Tibial artery (tissue), 4 donors: ENCODE results near the gene ZC3H13.

Experiments used
- DNase-seq, 2 donors: peaks; one replicate each; pipeline ENCODE4 v3.0.0-alpha.2; 2019
- H3K27ac ChIP-seq, 2 donors: fragments of 200-600 bp; sonication (generic) in 1 of 2; 1 replicate in 1 of 2; 2 replicates in 1 of 2; pipeline ENCODE4 v1.5.1; 2018 to 2019; ENCODE audit warnings: mild to moderate bottlenecking in 1 of 2
- H3K27me3 ChIP-seq, 2 donors: fragments of 200-600 bp; sonication (generic) in 1 of 2; one replicate each; pipeline versions ENCODE4 v1.5.1 to v1.6.0; 2016 to 2019
- H3K36me3 ChIP-seq, 3 donors: fragments of 200-600 bp; sonication (generic) in 2 of 3; one replicate each; pipeline ENCODE4 v1.5.1; 2016 to 2019; ENCODE audit warnings: mild to moderate bottlenecking in 2 of 3
- H3K4me1 ChIP-seq, 4 donors: fragments of 200-600 bp; sonication (generic) in 2 of 4; 1 replicate in 3 of 4; 2 replicates in 1 of 4; pipeline ENCODE4 v1.5.1; 2016 to 2019
- H3K4me3 ChIP-seq, 2 donors: fragments of 200-600 bp; sonication (generic) in 1 of 2; 1 replicate in 1 of 2; 2 replicates in 1 of 2; pipeline ENCODE4 v1.5.1; 2018 to 2019; ENCODE audit warnings: mild to moderate bottlenecking in 2 of 2
- H3K9me3 ChIP-seq, 3 donors: fragments of 200-600 bp; sonication (generic) in 1 of 3; one replicate each; pipeline ENCODE4 v1.5.1; 2016 to 2019
- intact Hi-C: fragments of 100-400 bp; cut with DNase I; formaldehyde crosslinking; loops from one replicate; pipeline ENCODE4 v1.15.0; 2023; ENCODE audit warnings: low total_unique reads
- TF ChIP-seq, protein P1 (sequence below), 2 experiments: fragments of 200-600 bp in 1 of 2; fragments of 450-650 bp in 1 of 2; IDR thresholded peaks; one replicate each; pipeline ENCODE4 v1.5.1; 2017 to 2019; ENCODE audit warnings: antibody characterized with exemption in 2 of 2, mild to moderate bottlenecking in 1 of 2, moderate library complexity in 1 of 2

ZC3H13 gene

DNA sequence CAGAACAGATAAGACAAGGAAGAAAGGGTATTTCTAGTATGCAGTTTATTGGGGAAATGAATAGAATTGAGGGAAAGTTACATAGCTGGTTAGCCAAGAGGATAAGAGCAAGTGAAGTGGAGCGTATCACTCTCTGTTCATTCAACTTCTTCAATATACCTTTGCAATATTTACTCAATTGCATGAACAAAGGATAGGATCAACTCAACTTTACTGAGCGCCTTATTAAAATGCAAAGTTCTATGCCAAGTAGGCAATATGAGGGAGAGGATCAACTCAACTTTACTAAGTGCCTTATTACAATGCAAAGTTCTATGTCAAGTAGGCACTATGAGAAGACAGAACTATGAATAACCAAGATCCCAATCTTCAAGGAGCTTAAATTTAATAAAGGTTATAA lies 43.9 kb downstream of the ZC3H13 start:
- Histone ChIP-seq H3K4me3 (no peak overlapping the region), H3K9me3 (no peaks in the 10 kb centered on the region), H3K27ac (no peak overlapping the region), H3K36me3 (peaks cover 52 to 65% (median 63%) of the 10 kb centered on the region in 3 donors), H3K27me3 (no peaks in the 10 kb centered on the region), H3K4me1 (no peaks in the 10 kb centered on the region)
- TF ChIP-seq, protein P1, sequence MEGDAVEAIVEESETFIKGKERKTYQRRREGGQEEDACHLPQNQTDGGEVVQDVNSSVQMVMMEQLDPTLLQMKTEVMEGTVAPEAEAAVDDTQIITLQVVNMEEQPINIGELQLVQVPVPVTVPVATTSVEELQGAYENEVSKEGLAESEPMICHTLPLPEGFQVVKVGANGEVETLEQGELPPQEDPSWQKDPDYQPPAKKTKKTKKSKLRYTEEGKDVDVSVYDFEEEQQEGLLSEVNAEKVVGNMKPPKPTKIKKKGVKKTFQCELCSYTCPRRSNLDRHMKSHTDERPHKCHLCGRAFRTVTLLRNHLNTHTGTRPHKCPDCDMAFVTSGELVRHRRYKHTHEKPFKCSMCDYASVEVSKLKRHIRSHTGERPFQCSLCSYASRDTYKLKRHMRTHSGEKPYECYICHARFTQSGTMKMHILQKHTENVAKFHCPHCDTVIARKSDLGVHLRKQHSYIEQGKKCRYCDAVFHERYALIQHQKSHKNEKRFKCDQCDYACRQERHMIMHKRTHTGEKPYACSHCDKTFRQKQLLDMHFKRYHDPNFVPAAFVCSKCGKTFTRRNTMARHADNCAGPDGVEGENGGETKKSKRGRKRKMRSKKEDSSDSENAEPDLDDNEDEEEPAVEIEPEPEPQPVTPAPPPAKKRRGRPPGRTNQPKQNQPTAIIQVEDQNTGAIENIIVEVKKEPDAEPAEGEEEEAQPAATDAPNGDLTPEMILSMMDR (IDR thresholded peaks at IDR 0.05): no peak
- intact Hi-C loops: no loop called here
- no peak for DNase-seq

DNA sequence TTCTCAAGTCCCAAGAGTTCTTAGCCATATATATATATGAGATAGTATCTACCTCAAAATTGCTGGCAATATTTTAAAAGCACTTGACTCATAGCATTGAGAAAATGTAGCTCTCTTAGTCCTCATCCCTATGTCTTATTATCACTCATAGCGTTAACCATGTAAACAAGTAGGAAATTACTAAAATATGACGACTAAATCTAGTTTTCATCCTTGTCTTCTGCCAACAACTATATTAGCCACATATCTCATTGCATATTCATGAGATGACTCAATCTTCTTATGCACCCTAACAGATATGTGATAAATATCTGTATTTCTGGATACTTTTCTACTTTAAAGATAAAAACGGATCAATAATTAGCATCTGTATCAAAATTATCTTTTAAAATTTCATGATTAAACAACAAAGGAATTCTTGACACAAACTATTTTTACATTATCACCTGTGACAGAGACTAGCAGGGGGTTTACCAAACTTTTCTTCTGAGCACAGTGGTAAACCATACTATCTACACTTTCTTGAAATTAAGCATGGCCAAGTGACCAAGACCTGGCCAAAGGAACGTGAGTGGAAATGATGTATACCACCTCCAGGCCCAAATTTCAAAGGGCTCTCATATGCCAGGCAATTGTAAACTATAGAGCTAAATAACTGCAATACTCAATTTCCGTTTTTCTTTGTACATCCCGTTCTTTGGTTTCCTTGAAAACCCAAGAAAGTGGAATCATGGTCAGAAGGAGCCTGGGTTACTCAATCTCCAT lies 45.7 kb downstream of the ZC3H13 start:
- peaks cover 50 to 65% (median 55%) of the 10 kb centered on the region in 3 donors for H3K36me3 ChIP-seq
- DNase-seq: no peak
- H3K4me1 ChIP-seq: no peaks in the 10 kb centered on the region
- H3K9me3 ChIP-seq: no peaks in the 10 kb centered on the region
- intact Hi-C loops: no loop called here
- H3K4me3 ChIP-seq: no peak overlapping the region
- TF ChIP-seq, protein P1 (IDR thresholded peaks at IDR 0.05): no peak
- no peak overlapping the region for H3K27ac ChIP-seq
- no peaks in the 10 kb centered on the region for H3K27me3 ChIP-seq

DNA sequence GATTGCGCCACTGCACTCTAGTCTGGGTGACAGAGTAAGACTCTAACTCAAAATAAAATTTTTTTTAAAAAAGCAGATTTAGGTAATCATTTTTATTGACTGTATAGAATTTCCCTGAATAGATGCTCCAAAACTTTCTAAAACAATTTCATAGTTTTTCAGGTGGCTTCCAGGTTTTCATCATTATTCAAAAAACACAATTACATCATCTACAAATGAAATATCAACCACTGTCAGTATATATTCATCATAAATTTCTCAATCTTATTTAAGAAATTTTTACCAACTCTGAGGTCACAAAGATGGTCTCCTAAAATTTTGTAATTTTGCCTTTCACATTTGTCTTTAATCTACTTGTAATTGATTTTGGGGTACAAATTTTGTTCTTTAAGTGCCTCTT lies 48.1 kb downstream of the ZC3H13 start:
- intact Hi-C loops: no loop called here
- DNase-seq: no peak
- Histone ChIP-seq H3K27me3 (no peaks in the 10 kb centered on the region), H3K9me3 (no peaks in the 10 kb centered on the region), H3K4me3 (no peak overlapping the region), H3K36me3 (peaks cover 52 to 67% (median 56%) of the 10 kb centered on the region in 3 donors), H3K27ac (no peak overlapping the region), H3K4me1 (no peaks in the 10 kb centered on the region)
- TF ChIP-seq, protein P1 (IDR thresholded peaks at IDR 0.05): no peak

DNA sequence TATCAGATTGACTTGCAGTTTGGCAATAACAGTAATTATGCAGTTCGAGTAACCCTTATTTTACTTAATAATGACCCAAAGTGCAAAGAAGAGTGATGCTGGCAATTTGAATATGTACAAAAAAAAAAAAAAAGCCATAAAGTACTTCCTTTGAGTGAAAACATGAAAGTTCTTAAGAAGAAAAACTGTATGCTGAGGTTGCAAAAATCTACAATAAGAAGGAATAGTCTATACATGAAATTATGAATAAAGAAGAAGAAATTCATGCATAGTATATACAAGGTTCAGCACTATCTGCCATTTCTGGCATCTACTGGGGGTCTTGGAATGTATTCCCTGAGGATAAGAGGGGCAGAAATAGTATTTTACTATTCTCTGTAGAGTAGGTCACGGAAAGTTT lies 55.9 kb downstream of the ZC3H13 start:
- H3K9me3 ChIP-seq: no peaks in the 10 kb centered on the region
- no peak for DNase-seq
- H3K36me3 ChIP-seq: peaks cover 23 to 32% (median 27%) of the 10 kb centered on the region in 3 donors
- intact Hi-C loops: no loop called here
- H3K4me3 ChIP-seq: no peak overlapping the region
- no peak overlapping the region for H3K27ac ChIP-seq
- TF ChIP-seq, protein P1 (IDR thresholded peaks at IDR 0.05): no peak
- no peaks in the 10 kb centered on the region for H3K27me3 ChIP-seq
- H3K4me1 ChIP-seq: peaks cover 0 to 5% (median 2%) of the 10 kb centered on the region in 4 donors

DNA sequence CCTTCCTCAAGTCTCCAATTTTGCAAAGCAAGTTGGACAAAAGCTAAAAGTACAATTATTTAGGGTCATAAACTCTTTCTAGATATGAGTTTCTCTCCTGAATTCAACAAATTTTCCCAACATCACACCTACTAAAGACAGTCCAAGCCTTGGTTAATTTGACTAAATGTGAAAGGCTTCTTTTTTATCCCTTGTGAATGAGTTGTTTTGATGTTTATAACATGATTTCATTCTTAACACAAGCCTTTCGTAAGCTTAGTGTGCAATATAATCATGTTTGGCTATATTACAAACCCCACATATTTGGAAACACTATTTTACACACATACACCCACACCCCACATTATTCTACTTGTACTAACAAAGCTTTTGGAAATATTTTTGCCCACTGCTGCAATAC lies 57.3 kb downstream of the ZC3H13 start:
- intact Hi-C loops: no loop called here
- Histone ChIP-seq H3K36me3 (peaks cover 12 to 18% (median 14%) of the 10 kb centered on the region in 3 donors), H3K4me3 (no peak overlapping the region), H3K9me3 (no peaks in the 10 kb centered on the region), H3K27me3 (no peaks in the 10 kb centered on the region), H3K4me1 (peaks cover 0 to 6% (median 2%) of the 10 kb centered on the region in 4 donors), H3K27ac (no peak overlapping the region)
- TF ChIP-seq, protein P1 (IDR thresholded peaks at IDR 0.05): no peak
- DNase-seq: no peak
